SHP77 treated with DMSO at 0.1 percent for 48 hours (cell line): ENCODE measurements around the gene CCL8.

Experiments used
- DNase-seq: peaks from one replicate; lab custom pipeline; 2025; lab: John Stamatoyannopoulos, UW

The CCL8 gene

GRCh38 chr17:34319039-34319483 is at the start of gene CCL8:
Gene CCL8 (plus strand): TSS chr17:34319435. CDS start chr17:34319502, 67 bp downstream.
- no peak for DNase-seq

GRCh38 chr17:34269969-34270368 is 49.3 kb upstream of the CCL8 start, which contains the start of gene CCL7:
Gene CCL7 (plus strand): TSS chr17:34270221. CDS start chr17:34270291, 70 bp downstream.
- DNase-seq: no peak

GRCh38 chr17:34275881-34276280 is 43.4 kb upstream of the CCL8 start:
- no peak for DNase-seq

- no peak for DNase-seq
Observed at GRCh38 chr17:34276826-34277225, 42.4 kb upstream of the CCL8 start.

GRCh38 chr17:34283571-34283970 is 35.7 kb upstream of the CCL8 start:
- DNase-seq: no peak

GRCh38 chr17:34285286-34285792 is 33.9 kb upstream of the CCL8 start, which contains the start of gene CCL11:
Gene CCL11 (plus strand): TSS chr17:34285742. CDS start chr17:34285809, 67 bp downstream.
- DNase-seq: no peak

- no peak for DNase-seq
Observed at GRCh38 chr17:34287875-34288274, 31.4 kb upstream of the CCL8 start.

GRCh38 chr17:34290586-34290985 is 28.6 kb upstream of the CCL8 start:
- DNase-seq: no peak

- DNase-seq: no peak
Observed at GRCh38 chr17:34291721-34292348, 27.4 kb upstream of the CCL8 start.

GRCh38 chr17:34299027-34299426 is 20.2 kb upstream of the CCL8 start:
- no peak for DNase-seq

- no peak for DNase-seq
Observed at GRCh38 chr17:34299956-34300577, 19.2 kb upstream of the CCL8 start.

GRCh38 chr17:34300652-34301370 is 18.4 kb upstream of the CCL8 start:
- no peak for DNase-seq

- DNase-seq: no peak
Observed at GRCh38 chr17:34301986-34302385, 17.2 kb upstream of the CCL8 start.

- no peak for DNase-seq
Observed at GRCh38 chr17:34302636-34303035, 16.6 kb upstream of the CCL8 start.

- no peak for DNase-seq
Observed at GRCh38 chr17:34303606-34304005, 15.6 kb upstream of the CCL8 start.

- DNase-seq: no peak
Observed at GRCh38 chr17:34305061-34305460, 14.2 kb upstream of the CCL8 start.

GRCh38 chr17:34305606-34306005 is 13.6 kb upstream of the CCL8 start:
- DNase-seq: no peak

GRCh38 chr17:34306466-34306865 is 12.8 kb upstream of the CCL8 start:
- no peak for DNase-seq

GRCh38 chr17:34307110-34307509 is 12.1 kb upstream of the CCL8 start:
- no peak for DNase-seq

- no peak for DNase-seq
Observed at GRCh38 chr17:34308371-34308770, 10.9 kb upstream of the CCL8 start.

GRCh38 chr17:34311291-34311690 is 7.9 kb upstream of the CCL8 start:
- no peak for DNase-seq

GRCh38 chr17:34312080-34312479 is 7.2 kb upstream of the CCL8 start:
- no peak for DNase-seq

- no peak for DNase-seq
Observed at GRCh38 chr17:34313164-34313563, 6.1 kb upstream of the CCL8 start.
